PC-3 (cell line): ENCODE data around the gene DGCR2. TPM values are rescaled to one million over a fixed set of nuclear protein-coding genes. Genes with fewer than 3 reads are reported as not detected.

Experiments used
- ATAC-seq: fragments of 200-7000 bp; cut with Tn5 transposase; 2 replicates; pipeline ENCODE4 v1.9.1; 2020; ENCODE audit warnings: mild to moderate bottlenecking, moderate library complexity
- BruUV-seq: library from RNA; stranded (reverse); fragments of 400-500 nt; replicated peaks from 2 replicates; lab custom pipeline; 2021; lab: Mats Ljungman, UMichigan
- CTCF ChIA-PET: fragments of 300-600 bp; sonication (Branson Sonifier 250); formaldehyde crosslinking; loops from one replicate; lab custom pipeline; 2022; ENCODE audit warnings: antibody characterized with exemption; lab: Charles Lee
- POLR2A ChIA-PET: fragments of 300-600 bp; sonication (Branson Sonifier 250); formaldehyde crosslinking; loops from one replicate; lab custom pipeline; 2022; ENCODE audit warnings: antibody characterized with exemption; ENCODE audit not compliant: unreplicated experiment; lab: Charles Lee
- DNase-seq: peaks from one replicate; pipeline ENCODE4 v3.0.0-alpha.2; 2015
- H2AFZ ChIP-seq: fragments of 300-600 bp; sonication (generic); 2 replicates; pipeline ENCODE4 v1.6.0; 2016; ENCODE audit warnings: antibody characterized with exemption, low read length
- H3F3A ChIP-seq: fragments of 300-600 bp; sonication (generic); one replicate; pipeline ENCODE4 v1.6.0; 2017; ENCODE audit warnings: antibody characterized with exemption, low read length, control low read depth, mild to moderate bottlenecking; ENCODE audit not compliant: unreplicated experiment
- H3K27ac ChIP-seq: fragments of 300-600 bp; sonication (generic); 2 replicates; pipeline ENCODE4 v1.5.1; 2016; ENCODE audit warnings: mild to moderate bottlenecking, low read length
- H3K27me3 ChIP-seq: fragments of 300-600 bp; sonication (generic); 2 replicates; pipeline ENCODE4 v1.6.1; 2016; ENCODE audit warnings: low read length, mixed read lengths
- H3K36me3 ChIP-seq: fragments of 300-600 bp; sonication (generic); 2 replicates; pipeline ENCODE4 v1.6.1; 2016; ENCODE audit warnings: low read depth, mixed run types, low read length, mixed read lengths
- H3K4me1 ChIP-seq: fragments of 300-600 bp; sonication (generic); 2 replicates; pipeline ENCODE4 v1.5.1; 2016; ENCODE audit warnings: low read length; ENCODE audit not compliant: insufficient read depth
- H3K4me2 ChIP-seq: fragments of 300-600 bp; sonication (generic); 2 replicates; pipeline ENCODE4 v1.6.0; 2016; ENCODE audit warnings: low read length
- H3K4me3 ChIP-seq: fragments of 300-600 bp; sonication (generic); 2 replicates; pipeline ENCODE4 v1.5.1; 2016; ENCODE audit warnings: mild to moderate bottlenecking, low read length, mixed read lengths
- H3K79me2 ChIP-seq: fragments of 300-600 bp; sonication (generic); 2 replicates; pipeline ENCODE4 v1.6.1; 2017; ENCODE audit warnings: low read length, mixed read lengths
- H3K9ac ChIP-seq: fragments of 300-600 bp; sonication (generic); 2 replicates; pipeline ENCODE4 v1.6.0; 2016; ENCODE audit warnings: mild to moderate bottlenecking, low read length
- H3K9me2 ChIP-seq: fragments of 300-600 bp; sonication (generic); replicated peaks from 2 replicates; pipeline ENCODE4 v1.6.1; 2016; ENCODE audit warnings: mixed run types, low read length, mixed read lengths
- H3K9me3 ChIP-seq: fragments of 300-600 bp; sonication (generic); 2 replicates; pipeline ENCODE4 v1.6.1; 2016; ENCODE audit warnings: low read length, mixed read lengths
- H4K20me1 ChIP-seq: fragments of 300-600 bp; sonication (generic); 2 replicates; pipeline ENCODE4 v1.6.1; 2016; ENCODE audit warnings: low read length, mixed read lengths
- CTCF ChIP-seq: fragments of 300-600 bp; sonication (generic); conservative IDR thresholded peaks from 2 replicates; pipeline ENCODE4 v1.5.1; 2017; ENCODE audit warnings: antibody characterized with exemption, low read depth, mild to moderate bottlenecking, low read length
- EZH2 ChIP-seq: fragments of 300-600 bp; sonication (generic); IDR thresholded peaks from one replicate; pipeline ENCODE4 v1.6.1; 2017; ENCODE audit warnings: antibody characterized with exemption, mild to moderate bottlenecking, low read length; ENCODE audit not compliant: unreplicated experiment
- EZH2phosphoT487 ChIP-seq: fragments of 300-600 bp; sonication (generic); IDR thresholded peaks from 2 replicates; pipeline ENCODE4 v1.6.1; 2018; ENCODE audit warnings: mild to moderate bottlenecking, antibody characterized with exemption, low read length, borderline replicate concordance
- intact Hi-C: fragments of 100-400 bp; cut with micrococcal nuclease; formaldehyde crosslinking; loops from 2 replicates; pipeline ENCODE4 v1.9.0; 2023
- total RNA-seq: library from RNA; depleted of rRNA; stranded (reverse); fragments of >200 nt; gene quantifications from 2 replicates; pipeline ENCODE4 v1.2.3, GENCODE V29; 2014

Gene DGCR2
- total RNA-seq, 1 experiment from 2014 or later: 36.1 TPM

DNA sequence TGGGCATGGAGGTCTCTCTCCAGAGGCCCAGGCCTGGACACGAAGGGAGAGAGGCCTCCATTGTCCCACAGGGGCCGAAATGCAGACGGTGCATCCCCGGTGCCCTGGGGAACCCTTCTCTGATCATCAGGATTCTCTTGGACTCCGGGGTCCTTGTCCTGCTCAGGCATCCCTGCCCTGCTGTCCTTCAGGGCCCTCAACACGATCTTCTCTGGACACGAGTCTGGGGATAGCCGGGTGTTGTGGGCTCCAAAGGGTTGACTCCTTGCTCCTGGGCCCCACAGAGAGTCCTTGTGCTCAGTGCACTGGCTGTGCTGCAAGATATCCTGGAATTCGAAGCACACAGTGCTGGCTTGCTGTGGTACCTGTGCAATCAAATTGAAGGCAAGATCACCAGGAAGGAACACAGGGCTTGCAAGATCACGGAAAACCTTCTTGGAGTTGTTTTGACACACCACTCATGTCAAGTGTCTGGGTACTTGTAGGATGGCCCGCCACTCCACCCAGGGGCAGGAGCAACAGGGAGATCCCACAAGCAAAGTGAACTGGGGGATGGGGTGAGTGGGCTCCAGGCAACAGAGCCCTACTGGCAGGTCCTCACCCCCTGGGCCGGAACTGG, 124.8 kb downstream of the DGCR2 start:
- TF ChIP-seq EZH2phosphoT487 (no peak), CTCF (no peak), EZH2 (no peak)
- H2AFZ ChIP-seq: no peak overlapping the region
- H3K36me3 ChIP-seq: no peaks in the 10 kb centered on the region
- H4K20me1 ChIP-seq: no peaks in the 10 kb centered on the region
- no peaks in the 10 kb centered on the region for H3F3A ChIP-seq
- H3K27ac ChIP-seq: no peak overlapping the region
- no peaks in the 10 kb centered on the region for H3K79me2 ChIP-seq
- no peak overlapping the region for H3K4me3 ChIP-seq
- H3K4me2 ChIP-seq: no peak overlapping the region
- H3K4me1 ChIP-seq: no peaks in the 10 kb centered on the region
- ATAC-seq: no peak
- H3K27me3 ChIP-seq: 0 out of 2 replicates have a peak, but pooled peaks cover 2% of the 10 kb centered on the region
- ChIA-PET CTCF (no interaction called here), POLR2A (no interaction called here)
- no peak overlapping the region for H3K9ac ChIP-seq
- intact Hi-C loops: no loop called here
- no peaks in the 10 kb centered on the region for H3K9me2 ChIP-seq
- DNase-seq: no peak
- BruUV-seq: no TSS peak
- no peaks in the 10 kb centered on the region for H3K9me3 ChIP-seq

GRCh38 chr22:18996376-18996900, 125.8 kb downstream of the DGCR2 start:
- ChIA-PET POLR2A (interaction anchor here (0.7 kb wide), 1 partner anchor 15 kb away, joined by 10 read pairs; no protein-coding TSS in a partner anchor), CTCF (no interaction called here)
- DNase-seq: no peak
- Histone ChIP-seq H3F3A (no peaks in the 10 kb centered on the region), H3K9me3 (no peaks in the 10 kb centered on the region), H3K36me3 (no peaks in the 10 kb centered on the region), H3K4me3 (no peak overlapping the region), H3K79me2 (no peaks in the 10 kb centered on the region), H4K20me1 (no peaks in the 10 kb centered on the region), H3K27ac (no peak overlapping the region), H3K9me2 (no peaks in the 10 kb centered on the region), H3K9ac (no peak overlapping the region), H2AFZ (no peak overlapping the region), H3K4me2 (no peak overlapping the region), H3K4me1 (no peaks in the 10 kb centered on the region), H3K27me3 (no peaks in the 10 kb centered on the region)
- ATAC-seq: no peak
- intact Hi-C loops: no loop called here
- no peak for TF ChIP-seq CTCF
- no peak for TF ChIP-seq EZH2
- no TSS peak for BruUV-seq

GRCh38 chr22:18995327-18995711, 126.9 kb downstream of the DGCR2 start:
- TF ChIP-seq EZH2phosphoT487 (no peak), CTCF (no peak), EZH2 (no peak)
- Histone ChIP-seq H4K20me1 (no peaks in the 10 kb centered on the region), H3K4me2 (no peak overlapping the region), H2AFZ (no peak overlapping the region), H3K4me1 (no peaks in the 10 kb centered on the region), H3K36me3 (no peaks in the 10 kb centered on the region), H3K9me3 (no peaks in the 10 kb centered on the region), H3K9ac (no peak overlapping the region), H3K4me3 (no peak overlapping the region), H3K27ac (no peak overlapping the region), H3K79me2 (no peaks in the 10 kb centered on the region), H3F3A (no peaks in the 10 kb centered on the region), H3K27me3 (no peaks in the 10 kb centered on the region), H3K9me2 (no peaks in the 10 kb centered on the region)
- BruUV-seq: no TSS peak
- ATAC-seq (no peak), DNase-seq (no peak)
- intact Hi-C loops: no loop called here
- ChIA-PET CTCF (no interaction called here), POLR2A (no interaction called here)
